IPS-11a (cell line): ENCODE results near the gene MRPL27.
A peak's percentile ranks its signal among the peaks of the same experiment; 100 is the strongest.

Experiments
- H3K4me3 ChIP-seq: one replicate; pipeline ENCODE4 v1.5.1; 2013; ENCODE audit warnings: low read depth, low read length, control low read depth

The MRPL27 gene

DNA sequence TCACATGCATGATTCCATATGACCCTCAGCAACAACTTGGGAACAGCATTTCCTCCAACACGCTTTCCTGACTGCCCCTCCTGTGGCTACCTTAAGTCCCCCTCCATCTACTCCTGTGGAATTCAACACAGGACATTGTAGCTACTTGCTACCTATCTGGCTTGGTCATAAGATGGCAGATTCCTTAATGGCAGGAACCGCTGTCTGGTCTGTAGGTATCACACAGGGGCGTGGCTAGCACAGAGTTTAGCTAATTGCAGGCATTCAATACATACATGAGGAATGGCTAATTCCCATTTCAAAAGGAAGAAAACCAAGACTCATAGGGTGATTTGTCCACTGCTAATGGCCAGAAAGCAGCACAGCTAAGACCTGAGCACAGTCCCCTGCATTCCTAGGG is 15.7 kb upstream of the MRPL27 start:
- H3K4me3 ChIP-seq: no peak overlapping the region

- no peak overlapping the region for H3K4me3 ChIP-seq
Measured at GRCh38 chr17:50386510-50386909, 13.5 kb upstream of the MRPL27 start.

GRCh38 chr17:50382931-50383330 is 9.9 kb upstream of the MRPL27 start:
- H3K4me3 ChIP-seq: no peak overlapping the region

- no peak overlapping the region for H3K4me3 ChIP-seq
Measured at GRCh38 chr17:50381920-50382319, 8.9 kb upstream of the MRPL27 start.

GRCh38 chr17:50381260-50381815 is 8.4 kb upstream of the MRPL27 start:
- no peak overlapping the region for H3K4me3 ChIP-seq

GRCh38 chr17:50380369-50381259 is 7.6 kb upstream of the MRPL27 start:
- no peak overlapping the region for H3K4me3 ChIP-seq

- H3K4me3 ChIP-seq: no peak overlapping the region
Measured at GRCh38 chr17:50379351-50380132, 6.6 kb upstream of the MRPL27 start.

DNA sequence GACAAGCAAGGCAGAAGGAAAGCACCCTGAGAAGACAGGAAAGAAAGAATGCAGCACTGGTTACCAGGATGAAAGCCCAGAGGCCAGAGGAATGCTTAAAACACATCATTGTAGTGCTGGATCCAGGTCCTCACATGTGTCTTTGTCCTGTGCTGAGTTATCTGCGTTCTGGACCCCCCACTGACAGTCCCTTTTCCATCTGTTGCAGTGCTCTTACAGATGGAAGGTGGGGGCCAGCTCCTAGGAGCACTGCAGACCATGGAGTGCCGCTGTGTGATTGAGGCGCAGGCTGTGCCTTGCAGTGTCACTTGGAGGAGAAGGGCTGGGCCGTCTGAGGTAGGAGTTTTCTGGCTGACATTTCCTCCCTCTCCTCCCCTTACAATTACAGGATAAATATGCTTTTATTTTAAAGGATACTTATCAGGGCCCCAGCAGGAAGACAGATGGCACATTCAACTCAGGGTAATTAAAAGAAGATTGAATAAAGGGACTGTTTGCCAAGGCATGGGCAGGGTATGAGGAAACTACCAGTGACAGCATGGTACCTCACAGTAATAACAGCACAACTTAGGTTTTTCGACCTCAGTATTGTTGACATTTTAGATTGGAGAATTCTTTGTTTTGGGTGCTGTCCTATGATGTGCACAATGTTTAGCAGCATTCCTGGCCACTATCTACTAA is 3.0 kb upstream of the MRPL27 start:
- H3K4me3 ChIP-seq: no peak overlapping the region

GRCh38 chr17:50373705-50374104 is 721 bp upstream of the MRPL27 start:
- peak overlapping the region; percentile 100 for H3K4me3 ChIP-seq

- H3K4me3 ChIP-seq: peak overlapping the region; percentile 100
Measured at GRCh38 chr17:50372222-50372757, 694 bp downstream of the MRPL27 start.

DNA sequence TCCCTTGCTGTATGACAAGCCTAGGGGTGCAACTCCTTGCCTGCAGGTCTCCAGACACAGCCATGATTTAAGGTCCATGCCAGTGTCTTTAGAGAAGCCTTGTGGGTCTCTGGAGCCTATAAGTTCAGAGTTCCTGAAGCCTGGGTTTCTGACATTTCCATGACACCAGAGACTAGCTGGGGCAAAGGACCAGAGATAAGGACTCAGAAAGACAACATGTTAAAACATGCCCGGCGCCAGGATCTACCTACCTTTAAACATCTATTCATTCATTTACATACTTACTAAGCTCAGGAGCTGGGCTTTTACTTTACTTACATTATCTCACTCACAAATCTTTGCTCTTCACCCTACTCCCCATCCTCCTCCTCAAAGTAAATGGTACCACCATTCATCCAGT is 1.5 kb downstream of the MRPL27 start:
- H3K4me3 ChIP-seq: no peak overlapping the region

DNA sequence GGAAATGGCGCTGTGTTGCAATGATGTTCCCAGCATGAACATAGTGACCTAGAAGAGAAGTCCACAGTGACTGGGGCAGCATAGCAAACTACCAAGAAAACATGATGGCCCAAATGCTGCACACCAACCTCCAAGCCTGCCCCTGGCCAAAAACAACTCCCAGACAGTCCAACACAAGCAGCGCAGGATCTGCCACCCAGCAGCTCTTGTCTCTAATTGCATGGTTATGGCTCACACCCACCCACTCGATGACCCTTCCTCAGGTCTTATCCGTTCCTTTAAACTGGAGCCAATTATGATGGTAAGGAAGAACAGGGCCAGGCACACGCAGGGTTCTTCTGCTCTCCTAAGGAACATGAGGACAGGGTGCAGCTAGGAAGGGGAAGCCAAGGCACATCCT is 2.9 kb downstream of the MRPL27 start:
- no peak overlapping the region for H3K4me3 ChIP-seq

- no peak overlapping the region for H3K4me3 ChIP-seq
Measured at GRCh38 chr17:50367401-50367800, 5.6 kb downstream of the MRPL27 start.

DNA sequence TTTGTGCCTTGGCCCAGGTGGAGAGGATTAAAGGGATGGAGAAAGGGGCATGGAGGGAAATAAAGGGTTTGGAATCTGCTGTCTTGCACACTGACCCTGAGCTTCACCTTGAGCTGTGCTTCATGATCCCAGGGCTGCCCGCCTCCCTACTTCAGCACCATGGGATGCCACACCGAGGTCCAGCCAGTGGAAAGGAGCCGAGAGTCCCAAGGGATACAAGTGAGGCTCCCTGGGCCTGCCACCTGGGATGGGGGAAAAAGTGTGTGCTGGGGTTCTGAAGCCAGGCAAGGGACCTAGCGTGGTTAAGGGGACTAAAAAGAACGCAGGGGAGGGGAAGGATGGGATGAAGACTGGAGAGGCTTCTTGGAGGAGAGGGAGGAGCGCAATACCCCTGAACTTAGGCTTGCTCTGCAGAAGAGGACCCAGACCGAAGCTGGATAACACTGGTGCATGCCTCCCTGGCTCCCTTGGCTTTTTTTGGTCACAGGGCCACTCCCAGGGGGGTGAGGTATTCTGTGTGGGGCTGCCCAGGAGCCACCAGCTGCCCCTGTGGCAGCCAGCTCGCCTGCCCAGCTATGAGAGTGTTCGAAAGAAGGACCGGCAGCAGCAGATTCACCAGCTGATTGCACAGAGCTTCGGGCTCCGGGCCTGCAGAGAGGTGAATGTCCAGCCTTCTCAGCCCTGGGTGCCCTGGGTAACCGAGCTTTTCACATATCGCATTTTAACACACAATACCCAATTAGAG is 7.2 kb downstream of the MRPL27 start:
- no peak overlapping the region for H3K4me3 ChIP-seq

- no peak overlapping the region for H3K4me3 ChIP-seq
Measured at GRCh38 chr17:50365165-50365564, 7.8 kb downstream of the MRPL27 start.

GRCh38 chr17:50364715-50365114 is 8.3 kb downstream of the MRPL27 start:
- H3K4me3 ChIP-seq: no peak overlapping the region

DNA sequence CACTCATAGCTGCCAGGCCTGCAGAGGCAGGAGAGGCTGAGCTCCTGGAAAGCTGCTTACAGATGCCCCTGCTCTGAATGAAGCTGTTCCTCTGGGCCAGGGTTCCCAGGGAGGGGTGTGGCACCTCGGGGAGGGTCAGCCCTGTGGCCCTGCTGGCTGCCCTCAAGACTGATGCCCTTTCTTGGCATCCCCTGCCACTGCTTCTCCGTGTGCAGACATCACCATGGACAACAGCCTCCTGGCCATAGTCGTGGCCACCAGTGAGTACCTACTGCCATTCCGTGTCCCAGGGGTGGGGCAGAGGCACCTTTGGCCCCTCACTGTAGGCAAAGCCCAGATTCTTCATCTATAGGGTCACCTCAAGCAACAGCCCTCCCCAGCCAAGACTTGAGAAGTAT is 8.9 kb downstream of the MRPL27 start:
- no peak overlapping the region for H3K4me3 ChIP-seq

GRCh38 chr17:50363217-50364060 is 9.5 kb downstream of the MRPL27 start:
- H3K4me3 ChIP-seq: no peak overlapping the region

DNA sequence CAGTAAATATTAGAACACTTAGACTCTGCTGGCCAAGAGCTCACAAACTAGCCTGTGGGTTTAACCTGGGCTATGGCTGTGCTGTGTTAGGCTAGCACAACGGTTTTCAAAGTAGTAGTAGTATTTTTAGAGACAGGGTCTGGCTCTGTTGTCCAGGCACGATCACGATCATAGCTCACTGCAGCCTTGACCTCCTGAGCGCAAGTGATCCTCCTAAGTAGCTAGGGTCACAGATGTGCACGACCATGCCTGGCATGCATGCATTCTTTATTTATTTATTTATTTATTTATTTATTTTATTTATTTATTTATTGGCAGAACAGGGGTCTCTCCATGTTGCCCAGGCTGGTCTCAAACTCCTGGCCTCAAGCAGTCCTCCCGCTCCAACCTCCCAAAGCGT is 10.3 kb downstream of the MRPL27 start:
- H3K4me3 ChIP-seq: no peak overlapping the region
